ENCODE results near the gene SNX7.

GRCh38 chr1:98653123-98653522 lies 8.4 kb upstream of the SNX7 start:
- TF ChIP-seq CTCF (IDR thresholded peaks at IDR 0.05), result no peak
- TF ChIP-seq EP300 (IDR thresholded peaks at IDR 0.05), result no peak
- no peak for TF ChIP-seq POLR2A (IDR thresholded peaks at IDR 0.05)
